Hematopoietic multipotent progenitor cell treated with erythropoietin and hydrocortisone succinate and interleukin-3 and kit ligand, for 15 days (in vitro differentiated cells): Measurements from ENCODE around the gene ZNF778.
"Not testable (repeated sequence)": the region's sequence is repeated elsewhere in the genome, so short reads cannot be mapped to it uniquely, and the experiment has no call there.

Experiments used
- DNase-seq: peaks from one replicate; pipeline ENCODE4 v3.0.0-alpha.2; 2015; ENCODE audit warnings: low spot score

Gene ZNF778

GRCh38 chr16:89183463-89183862 lies 34.0 kb upstream of the ZNF778 start:
- no peak for DNase-seq

GRCh38 chr16:89183975-89184676 lies 33.4 kb upstream of the ZNF778 start:
- no peak for DNase-seq

DNA sequence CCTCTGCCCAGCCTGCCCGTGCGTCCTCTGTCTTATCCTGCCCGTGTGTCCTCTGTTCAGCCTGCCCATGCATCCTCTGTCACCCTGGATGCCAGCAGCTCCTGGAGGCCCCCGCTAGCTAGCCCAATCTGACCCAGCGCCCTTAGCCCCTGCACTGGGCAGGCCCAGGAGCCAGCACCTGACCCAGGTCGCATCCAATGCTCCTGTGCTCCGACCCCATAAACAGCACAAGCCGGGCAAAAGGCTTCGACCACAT lies 32.9 kb upstream of the ZNF778 start:
- DNase-seq = no peak

- no peak for DNase-seq
Observed at GRCh38 chr16:89184933-89185794, 32.3 kb upstream of the ZNF778 start.

DNA sequence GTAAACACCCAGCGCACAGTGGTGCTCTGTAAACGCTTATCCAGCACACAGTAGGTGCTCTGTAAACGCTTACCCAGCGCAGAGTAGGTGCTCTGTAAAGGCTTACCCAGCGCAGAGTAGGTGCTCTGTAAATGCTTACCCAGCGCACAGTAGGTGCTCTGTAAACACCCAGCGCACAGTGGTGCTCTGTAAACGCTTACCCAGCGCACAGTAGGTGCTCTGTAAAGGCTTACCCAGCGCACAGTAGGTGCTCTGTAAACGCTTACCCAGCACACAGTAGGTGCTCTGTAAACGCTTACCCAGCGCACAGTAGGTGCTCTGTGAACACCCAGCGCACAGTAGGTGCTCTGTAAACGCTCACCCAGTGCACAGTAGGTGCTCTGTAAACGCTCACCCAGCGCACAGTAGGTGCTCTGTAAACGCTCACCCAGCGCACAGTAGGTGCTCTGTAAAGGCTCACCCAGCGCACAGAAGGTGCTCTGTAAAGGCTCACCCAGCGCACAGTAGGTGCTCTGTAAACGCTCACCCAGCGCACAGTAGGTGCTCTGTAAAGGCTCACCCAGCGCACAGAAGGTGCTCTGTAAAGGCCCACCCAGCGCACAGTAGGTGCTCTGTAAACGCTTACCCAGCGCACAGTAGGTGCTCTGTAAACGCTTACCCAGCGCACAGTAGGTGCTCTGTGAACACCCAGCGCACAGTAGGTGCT lies 31.5 kb upstream of the ZNF778 start:
- DNase-seq = not testable (repeated sequence)

- not testable (repeated sequence) for DNase-seq
Observed at GRCh38 chr16:89186593-89187031, 30.9 kb upstream of the ZNF778 start.

DNA sequence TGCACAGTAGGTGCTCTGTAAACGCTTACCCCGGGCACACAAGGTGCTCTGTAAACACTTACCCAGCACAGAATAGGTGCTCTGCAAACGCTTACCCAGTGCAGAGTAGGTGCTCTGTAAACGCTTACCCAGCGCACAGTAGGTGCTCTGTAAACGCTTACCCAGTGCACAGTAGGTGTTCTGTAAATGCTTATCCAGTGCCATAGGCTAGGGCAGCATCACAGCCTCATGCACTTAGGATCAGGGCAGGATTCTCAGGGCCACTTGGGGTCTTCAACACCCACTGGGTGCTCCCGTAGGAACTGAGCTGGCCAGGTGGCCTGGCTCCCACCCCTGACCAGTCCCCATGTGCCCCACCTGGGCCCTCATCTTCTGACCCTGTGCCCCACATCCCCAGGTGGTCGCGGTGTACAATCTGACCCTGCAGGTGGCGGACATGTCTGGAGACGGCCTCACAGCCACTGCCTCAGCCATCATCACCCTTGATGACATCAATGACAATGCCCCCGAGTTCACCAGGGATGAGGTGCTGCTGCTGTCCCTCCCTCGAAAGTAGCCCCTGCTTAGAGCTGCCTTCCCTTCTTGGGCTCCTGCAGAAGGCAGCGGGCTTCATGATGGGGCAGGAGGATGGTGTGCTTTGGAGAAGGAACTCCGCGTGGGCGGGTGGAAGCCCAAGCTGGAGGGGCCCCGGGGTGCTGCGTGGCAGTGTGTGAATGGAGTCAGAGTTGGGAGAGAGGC lies 30.3 kb upstream of the ZNF778 start:
- DNase-seq = no peak

DNA sequence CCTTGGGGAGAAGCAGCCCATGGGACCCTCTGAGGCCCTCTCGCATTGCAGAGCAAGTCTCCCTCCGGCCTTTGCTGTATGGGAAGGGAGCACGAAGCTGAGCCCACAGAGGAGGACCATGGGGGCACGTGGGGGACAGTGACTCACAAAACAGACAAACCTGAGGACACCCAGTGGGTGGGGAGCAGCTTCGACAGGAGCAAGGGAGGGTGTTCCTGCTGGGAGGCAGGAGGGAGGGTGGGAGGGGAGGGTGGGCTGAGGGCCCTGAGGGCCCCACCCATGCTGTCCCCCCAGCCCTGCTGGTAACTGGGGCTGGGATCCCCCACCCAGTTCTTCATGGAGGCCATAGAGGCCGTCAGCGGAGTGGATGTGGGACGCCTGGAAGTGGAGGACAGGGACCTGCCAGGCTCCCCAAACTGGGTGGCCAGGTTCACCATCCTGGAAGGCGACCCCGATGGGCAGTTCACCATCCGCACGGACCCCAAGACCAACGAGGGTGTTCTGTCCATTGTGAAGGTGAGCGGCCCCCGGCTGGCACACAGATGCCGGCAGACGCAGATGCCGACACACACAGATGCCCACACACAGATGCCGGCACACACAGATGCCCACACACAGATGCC lies 29.6 kb upstream of the ZNF778 start:
- no peak for DNase-seq

DNA sequence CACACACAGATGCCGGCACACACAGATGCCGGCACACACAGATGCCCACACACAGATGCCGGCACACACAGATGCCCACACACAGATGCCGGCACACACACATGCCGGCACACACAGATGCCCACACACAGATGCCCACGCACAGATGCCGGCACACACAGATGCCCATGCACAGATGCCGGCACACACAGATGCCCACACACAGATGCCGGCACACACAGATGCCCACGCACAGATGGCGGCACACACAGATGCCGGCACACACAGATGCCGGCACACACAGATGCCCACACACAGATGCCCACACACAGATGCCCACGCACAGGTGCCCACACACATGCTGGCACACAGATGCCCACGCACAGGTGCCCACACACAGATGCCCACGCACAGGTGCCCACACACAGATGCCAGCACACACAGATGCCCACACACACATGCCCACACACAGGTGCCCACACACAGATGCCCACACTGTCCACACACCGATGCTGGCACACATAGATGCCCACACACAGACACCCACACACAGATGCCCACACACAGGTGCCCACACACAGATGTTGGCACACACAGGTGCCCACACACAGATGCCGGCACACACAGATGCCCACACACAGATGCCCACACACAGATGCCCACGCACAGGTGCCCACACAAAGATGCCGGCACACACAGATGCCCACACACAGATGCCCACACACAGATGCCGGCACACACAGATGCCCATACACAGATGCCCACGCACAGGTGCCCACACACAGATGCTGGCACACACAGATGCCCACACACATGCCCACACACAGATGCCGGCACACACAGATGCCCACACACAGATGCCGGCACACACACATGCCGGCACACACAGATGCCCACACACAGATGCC lies 28.8 kb upstream of the ZNF778 start:
- DNase-seq = not testable (repeated sequence)

DNA sequence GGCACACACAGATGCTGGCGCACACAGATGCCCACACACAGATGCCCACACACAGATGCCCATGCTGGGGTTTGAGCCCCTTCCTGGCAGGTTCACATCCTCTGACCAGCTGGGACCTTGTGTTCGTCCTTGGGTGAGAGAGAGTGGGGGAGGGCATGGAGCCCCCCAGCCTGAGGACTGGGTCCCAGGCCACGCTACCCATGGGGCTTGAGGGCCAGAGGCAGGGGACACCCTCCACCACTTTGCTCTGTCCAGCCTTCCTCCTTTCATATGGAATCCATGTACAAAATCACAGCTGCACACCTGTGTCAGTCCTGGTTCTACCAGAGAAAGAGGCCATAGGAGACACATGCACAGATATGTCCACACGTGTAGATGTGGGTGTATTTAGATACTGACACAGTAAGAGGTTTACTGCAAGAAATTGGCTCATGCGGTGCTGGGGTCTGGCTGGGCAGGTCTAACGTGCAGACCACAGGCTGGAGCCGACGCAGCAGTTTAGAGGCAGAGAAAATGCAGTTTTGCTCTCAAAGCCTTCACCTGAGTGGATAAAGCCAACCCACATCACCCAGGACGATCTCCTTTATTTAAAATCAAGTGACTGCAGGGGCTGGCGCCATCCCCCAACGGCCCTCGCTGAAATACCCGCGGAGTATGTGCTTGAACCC lies 28.0 kb upstream of the ZNF778 start:
- DNase-seq = no peak

DNA sequence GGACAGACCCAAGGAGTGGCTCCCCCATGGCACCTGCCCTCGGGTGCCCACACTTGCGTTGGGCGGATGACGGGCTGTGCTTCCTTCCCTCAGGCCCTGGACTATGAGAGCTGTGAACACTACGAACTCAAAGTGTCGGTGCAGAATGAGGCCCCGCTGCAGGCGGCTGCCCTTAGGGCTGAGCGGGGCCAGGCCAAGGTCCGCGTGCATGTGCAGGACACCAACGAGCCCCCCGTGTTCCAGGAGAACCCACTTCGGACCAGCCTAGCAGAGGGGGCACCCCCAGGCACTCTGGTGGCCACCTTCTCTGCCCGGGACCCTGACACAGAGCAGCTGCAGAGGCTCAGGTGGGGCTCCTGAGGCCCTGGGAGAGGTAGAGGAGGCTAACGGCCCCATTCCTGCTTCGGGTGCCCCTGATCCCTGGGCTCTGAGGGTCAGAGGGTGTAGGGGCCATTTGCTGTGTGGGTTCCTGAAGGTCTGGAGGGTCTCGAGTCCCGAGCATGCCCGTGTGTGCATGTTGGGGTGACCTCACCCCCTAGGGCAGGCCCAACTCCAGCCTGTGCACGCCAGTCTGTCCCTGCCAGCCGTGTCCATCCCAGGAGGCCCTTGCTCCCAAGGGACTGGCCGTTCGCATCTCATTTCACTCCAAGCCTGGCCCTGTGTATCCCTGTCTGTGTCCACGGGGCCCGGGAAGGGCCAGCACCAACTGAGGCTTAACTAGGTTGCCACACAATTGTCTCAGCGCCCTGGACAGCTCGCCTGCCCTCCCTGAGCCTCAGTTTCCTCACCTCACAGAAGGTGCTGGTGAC lies 27.1 kb upstream of the ZNF778 start:
- no peak for DNase-seq

- no peak for DNase-seq
Observed at GRCh38 chr16:89191033-89191900, 26.2 kb upstream of the ZNF778 start.

GRCh38 chr16:89191901-89192185 lies 25.7 kb upstream of the ZNF778 start:
- no peak for DNase-seq

- DNase-seq = peak; percentile 51
Observed at GRCh38 chr16:89192186-89192955, 25.1 kb upstream of the ZNF778 start.

GRCh38 chr16:89192956-89193575 lies 24.4 kb upstream of the ZNF778 start:
- DNase-seq = no peak

DNA sequence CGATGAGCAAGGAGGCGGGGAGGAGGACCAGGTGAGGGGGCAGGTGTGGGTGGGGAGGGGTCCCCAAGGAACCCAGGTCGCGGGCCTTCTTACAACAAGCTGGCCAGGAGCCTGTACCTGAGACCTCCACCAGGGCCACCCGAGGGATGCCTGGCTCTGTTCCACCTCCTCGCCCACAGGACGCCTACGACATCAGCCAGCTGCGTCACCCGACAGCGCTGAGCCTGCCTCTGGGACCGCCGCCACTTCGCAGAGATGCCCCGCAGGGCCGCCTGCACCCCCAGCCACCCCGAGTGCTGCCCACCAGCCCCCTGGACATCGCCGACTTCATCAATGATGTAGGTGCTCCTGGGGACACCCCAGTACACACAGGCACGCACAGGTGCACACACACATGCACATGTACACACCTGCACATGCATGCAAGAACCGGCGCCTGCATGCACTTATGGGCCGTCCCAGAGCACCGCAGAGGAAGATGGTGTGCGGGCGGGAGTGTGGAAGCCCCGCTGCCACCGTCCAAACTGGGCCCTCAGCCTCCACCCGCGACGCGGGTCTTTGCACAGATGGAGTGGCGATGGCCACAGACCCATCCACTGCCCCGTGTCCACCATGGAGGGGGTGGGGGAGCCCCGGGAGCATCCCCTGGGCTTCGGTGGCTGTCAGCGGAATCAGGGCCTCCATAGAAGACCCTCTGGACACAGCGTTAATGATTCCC lies 23.8 kb upstream of the ZNF778 start:
- no peak for DNase-seq
